ENCODE measurements around the gene MAPK4. TPM values are rescaled to one million over a fixed set of nuclear protein-coding genes. Genes with fewer than 3 reads are reported as not detected.

MAPK4 gene
- total and polyA plus RNA-seq, 2 of the 4 experiments (the other 2 are of a cell fraction), result not detected

DNA sequence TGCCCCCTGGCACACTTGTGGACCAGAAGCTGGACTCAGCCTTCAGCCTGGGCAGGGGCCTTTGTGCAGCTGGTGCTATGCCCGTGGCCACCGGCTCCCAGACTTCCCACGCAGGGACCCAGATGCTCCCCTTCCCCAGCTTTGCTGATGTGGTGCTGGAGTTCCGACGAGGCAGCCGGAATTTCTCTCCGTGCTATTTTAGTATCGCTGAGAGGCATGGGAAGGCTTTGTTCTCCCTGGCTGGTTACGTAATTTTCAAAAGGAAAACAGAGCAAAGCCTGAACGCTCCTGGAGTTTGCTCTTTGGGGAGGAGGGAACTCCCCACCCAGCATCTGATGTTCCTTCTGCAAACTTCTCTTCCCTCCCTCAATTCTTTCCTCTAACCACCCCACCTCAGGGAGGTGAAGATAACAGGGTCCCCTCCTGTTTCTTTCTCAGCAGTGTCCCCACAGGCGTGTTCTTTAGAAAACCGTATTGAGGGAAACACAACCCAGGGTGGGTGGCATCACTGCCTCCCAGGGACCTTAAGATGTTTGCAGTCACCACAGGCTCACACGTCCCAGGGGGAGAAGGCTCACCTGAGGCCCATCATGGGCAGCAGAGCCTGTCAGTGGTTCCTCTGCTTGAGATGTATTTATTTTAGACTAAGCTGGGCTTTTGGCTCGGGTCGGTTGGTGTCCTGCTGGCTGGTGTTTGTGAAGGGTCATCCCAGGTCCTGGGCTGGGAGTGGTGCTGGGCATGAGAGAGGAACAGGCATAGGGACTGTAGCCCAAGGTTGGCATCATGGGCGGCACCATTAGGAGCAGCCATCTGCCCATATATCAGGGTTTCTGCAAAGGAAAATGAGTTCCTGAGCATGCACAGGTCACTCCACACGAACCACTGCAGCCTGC lies 95.0 kb downstream of the MAPK4 start:
- in situ Hi-C loops (cut with MboI; ENCODE audit: low sequenced_read_pairs), result no loop called here
- ChIA-PET POLR2A (ENCODE audit: unreplicated experiment) (no interaction called here), CTCF (no interaction called here)
- WGBS, 2 experiments (ENCODE audit: extremely low coverage in 2 of 2, insufficient read length in 1 of 2), result no CpG with 5 or more reads among the region's 17 CpGs
- Histone ChIP-seq H3K9me3 (ENCODE audit: control insufficient read depth, insufficient read depth, low read length) (no peaks in the 10 kb centered on the region; the same call in 1 of the 2 replicates), H2AK9ac (replicated peaks; ENCODE audit: low read depth, low read length, poor library complexity) (no peak overlapping the region), H3K27ac (ENCODE audit: insufficient read depth, low read length) (no peak overlapping the region), H4K5ac (ENCODE audit: low read depth, low read length) (no peak overlapping the region), H3K56ac (ENCODE audit: extremely low read depth, insufficient read depth, low read length) (no peak overlapping the region), H3K9ac (ENCODE audit: low read depth, low read length) (no peak overlapping the region), H3K36me3 (ENCODE audit: control insufficient read depth, insufficient read depth, low read length) (no peaks in the 10 kb centered on the region), H2AK5ac (ENCODE audit: low read depth, low read length) (no peak overlapping the region), H3K4me2 (ENCODE audit: low read depth, low read length) (no peak overlapping the region), H3K4me3 (ENCODE audit: insufficient read depth, low read depth, low read length) (no peak overlapping the region), H3K23ac (ENCODE audit: low read depth, low read length) (no peak overlapping the region), H4K91ac (ENCODE audit: insufficient read depth, low read depth, low read length) (no peak overlapping the region), H2BK20ac (ENCODE audit: low read depth, low read length) (no peak overlapping the region), H3K4ac (ENCODE audit: low read depth, low read length) (no peak overlapping the region), H2BK15ac (ENCODE audit: low read depth, low read length) (no peak overlapping the region), H2AFZ (replicated peaks; ENCODE audit: low read length, poor library complexity) (no peak overlapping the region), H3K9me1 (ENCODE audit: insufficient read depth, low read length) (no peaks in the 10 kb centered on the region), H2BK5ac (ENCODE audit: low read depth, low read length, poor library complexity, severe bottlenecking) (no peak overlapping the region), H4K20me1 (ENCODE audit: insufficient read depth, low read length) (no peaks in the 10 kb centered on the region), H2BK120ac (ENCODE audit: low read depth, low read length) (no peak overlapping the region), H3K14ac (replicated peaks; ENCODE audit: low read depth, low read length) (no peak overlapping the region), H3K18ac (ENCODE audit: low read depth, low read length) (no peak overlapping the region), H4K8ac (ENCODE audit: low read depth in 2 of 2, low read length in 2 of 2) (no peak overlapping the region), H3K4me1 (ENCODE audit: control insufficient read depth, insufficient read depth, low read length) (no peaks in the 10 kb centered on the region), H3K27me3 (ENCODE audit: control insufficient read depth, insufficient read depth, low read length) (no peaks in the 10 kb centered on the region), H3K79me1 (ENCODE audit: low read depth in 1 of 2, low read length in 2 of 2) (no peaks in the 10 kb centered on the region)
- DNase-seq, result no peak
- intact Hi-C loops (cut with micrococcal nuclease), result no loop called here
- no TSS peak for BruUV-seq (replicated peaks)
- dilution Hi-C loops (cut with HindIII; ENCODE audit: low sequenced_read_pairs, unreplicated experiment), result no loop called here
- no peak for ATAC-seq (ENCODE audit: low read depth)
- no peak for TF ChIP-seq USF2 (IDR thresholded peaks at IDR 0.05; ENCODE audit: low read depth, low read length)
- no peak for TF ChIP-seq MXI1 (IDR thresholded peaks at IDR 0.05; ENCODE audit: borderline replicate concordance, low read depth, low read length)
- TF ChIP-seq BHLHE40 (IDR thresholded peaks at IDR 0.05; ENCODE audit: low read depth, low read length), result no peak
- TF ChIP-seq MAZ (IDR thresholded peaks at IDR 0.05; ENCODE audit: borderline replicate concordance, low read depth, low read length), result no peak
- TF ChIP-seq ELK1 (IDR thresholded peaks at IDR 0.05; ENCODE audit: borderline replicate concordance, low read depth, low read length), result no peak
- TF ChIP-seq POLR2A (IDR thresholded peaks at IDR 0.05; ENCODE audit: low read depth, low read length), result no peak
- no peak for TF ChIP-seq CEBPB (IDR thresholded peaks at IDR 0.05; ENCODE audit: low read depth, low read length)
- no peak for TF ChIP-seq RAD21 (IDR thresholded peaks at IDR 0.05; ENCODE audit: low read length)
- no peak for TF ChIP-seq NFE2L2 (IDR thresholded peaks at IDR 0.05; ENCODE audit: low read depth, low read length)
- TF ChIP-seq CHD1 (IDR thresholded peaks at IDR 0.05; ENCODE audit: low read depth, low read length), result no peak
- TF ChIP-seq FOS (IDR thresholded peaks at IDR 0.05; ENCODE audit: low read depth, low read length), result no peak
- TF ChIP-seq MAFK (IDR thresholded peaks at IDR 0.05; ENCODE audit: low read depth, low read length), result no peak
- TF ChIP-seq CTCF (conservative IDR thresholded peaks at IDR 0.05; ENCODE audit: low read depth, low read length), result no peak
- no peak for TF ChIP-seq SMC3 (IDR thresholded peaks at IDR 0.05; ENCODE audit: low read depth, low read length)
- no peak for TF ChIP-seq RCOR1 (IDR thresholded peaks at IDR 0.05; ENCODE audit: insufficient replicate concordance, low read length)
